ENCODE measurements around the gene TRABD.

TRABD gene

GRCh38 chr22:50246242-50247175 is 60.8 kb downstream of the TRABD start:
- no peak for DNase-seq

GRCh38 chr22:50247748-50248147 is 62.0 kb downstream of the TRABD start:
- peak; percentile 81 for DNase-seq

GRCh38 chr22:50248196-50249081 is 62.7 kb downstream of the TRABD start:
- no peak for DNase-seq

Measured in CD4-positive, alpha-beta T cell treated with Interleukin-12 subunit alpha and Interleukin-12 subunit beta, for 1 hour (primary cell).